Kidney (tissue), 14 donors: Measurements from ENCODE around the gene ELAPOR1. TPM values are rescaled to one million over a fixed set of nuclear protein-coding genes. Genes with fewer than 3 reads are reported as not detected.

Experiments
- DNase-seq, 5 donors: peaks; one replicate each; pipeline ENCODE4 v3.0.0-alpha.2; 2013 to 2020
- FAIRE-seq: peaks from 2 replicates; lab custom pipeline; 2012; peaks lifted over from hg19 to GRCh38; lab: Jason Lieb, UNC
- H3K27ac ChIP-seq, 2 donors: one replicate each; pipeline ENCODE4 v1.7.0; 2013; ENCODE audit warnings: low read depth in 2 of 2, low read length in 2 of 2, inconsistent platforms in 1 of 2
- H3K27me3 ChIP-seq: one replicate; pipeline ENCODE4 v1.7.1; 2013; ENCODE audit warnings: low read length, inconsistent platforms; ENCODE audit not compliant: control insufficient read depth, insufficient read depth
- H3K36me3 ChIP-seq, 3 donors: one replicate each; pipeline versions ENCODE4 v1.7.0 to v1.7.1; 2013; ENCODE audit warnings: low read length in 3 of 3, control low read depth in 1 of 3, inconsistent platforms in 1 of 3; ENCODE audit not compliant: insufficient read depth in 3 of 3, control insufficient read depth in 2 of 3
- H3K4me1 ChIP-seq, 3 donors: one replicate each; pipeline versions ENCODE4 v1.7.0 to v1.7.1; 2013; ENCODE audit warnings: low read length in 3 of 3, inconsistent platforms in 1 of 3, low read depth in 1 of 3; ENCODE audit not compliant: control insufficient read depth in 2 of 3, insufficient read depth in 2 of 3
- H3K4me3 ChIP-seq, 3 donors: one replicate each; pipeline versions ENCODE4 v1.7.0 to v1.8.1; 2013; ENCODE audit warnings: low read length in 3 of 3, control low read depth in 1 of 3, inconsistent platforms in 1 of 3
- H3K9ac ChIP-seq, 3 donors: one replicate each; pipeline versions ENCODE4 v1.7.0 to v1.7.1; 2013; ENCODE audit warnings: low read length in 3 of 3, control low read depth in 1 of 3, inconsistent platforms in 1 of 3
- H3K9me3 ChIP-seq, 3 donors: one replicate each; pipeline versions ENCODE4 v1.7.0 to v1.7.1; 2013; ENCODE audit warnings: low read length in 3 of 3, control low read depth in 1 of 3, inconsistent platforms in 1 of 3; ENCODE audit not compliant: control insufficient read depth in 2 of 3, insufficient read depth in 1 of 3
- intact Hi-C: fragments of 100-400 bp; cut with DNase I; formaldehyde crosslinking; loops from one replicate; pipeline ENCODE4 v1.11.1; 2022
- polyA plus RNA-seq: library from polyadenylated mRNA; stranded (reverse); fragments of 350-450 nt; fragmentation: Illumina TruSeq; extraction: RNeasy Lipid Tissue Mini Kit (QIAGEN cat#74804); gene quantifications from one replicate; pipeline ENCODE4 v1.2.3, GENCODE V29; 2014; ENCODE audit warnings: low read depth, low replicate concordance; ENCODE audit not compliant: insufficient read depth
- total RNA-seq: library from RNA; stranded (reverse); fragmentation: NEBNext Ultra II Directional; extraction: Animal tissue kit (Norgen Biotek cat#: 25700); gene quantifications from one replicate; pipeline ENCODE4 v1.2.1, GENCODE V29; 2021
- TF ChIP-seq, protein P1 (sequence below): IDR thresholded peaks from 3 replicates; pipeline ENCODE4 v1.5.1; 2012; ENCODE audit warnings: mild to moderate bottlenecking, moderate library complexity, borderline replicate concordance; ENCODE audit not compliant: insufficient read depth; ENCODE audit errors: extremely low read depth
- donor health status: control.
- donor health status: control.
- donor health status: control.
- donor health status: control.
- donor health status: control.
- donor health status: DM: yes; HTN: yes; CAD: no.
- donor health status: Normal renal cell carcinoma (clear cell type).

The ELAPOR1 gene
- total and polyA plus RNA-seq, 2 donors from 2014 or later = 0.28 to 1.3 TPM

DNA sequence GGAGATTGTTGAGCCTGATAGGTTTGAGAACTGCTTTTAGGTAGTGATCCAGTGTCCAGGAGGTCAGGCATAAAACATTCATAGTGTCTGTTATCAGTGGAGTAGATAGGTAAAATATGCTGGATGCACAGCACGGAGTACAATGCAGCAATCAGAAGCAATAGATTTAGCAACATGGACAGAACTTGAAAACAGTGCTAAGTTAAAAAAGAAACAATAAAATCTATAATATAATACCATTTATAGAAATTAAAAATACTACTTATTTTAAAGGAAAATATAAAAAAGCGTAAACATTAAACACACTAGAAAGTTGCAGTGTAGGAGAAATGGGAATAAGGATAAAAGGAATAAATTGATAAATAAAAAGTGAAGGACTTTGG is 34.7 kb upstream of the ELAPOR1 start:
- Histone ChIP-seq H3K27ac (no peak overlapping the region), H3K4me3 (no peak overlapping the region), H3K27me3 (no peaks in the 10 kb centered on the region), H3K9ac (no peak overlapping the region), H3K36me3 (no peaks in the 10 kb centered on the region), H3K4me1 (peaks cover 0 to 2% (median 0%) of the 10 kb centered on the region in 3 donors), H3K9me3 (no peaks in the 10 kb centered on the region)
- no peak for FAIRE-seq
- DNase-seq = no peak
- TF ChIP-seq, protein P1, sequence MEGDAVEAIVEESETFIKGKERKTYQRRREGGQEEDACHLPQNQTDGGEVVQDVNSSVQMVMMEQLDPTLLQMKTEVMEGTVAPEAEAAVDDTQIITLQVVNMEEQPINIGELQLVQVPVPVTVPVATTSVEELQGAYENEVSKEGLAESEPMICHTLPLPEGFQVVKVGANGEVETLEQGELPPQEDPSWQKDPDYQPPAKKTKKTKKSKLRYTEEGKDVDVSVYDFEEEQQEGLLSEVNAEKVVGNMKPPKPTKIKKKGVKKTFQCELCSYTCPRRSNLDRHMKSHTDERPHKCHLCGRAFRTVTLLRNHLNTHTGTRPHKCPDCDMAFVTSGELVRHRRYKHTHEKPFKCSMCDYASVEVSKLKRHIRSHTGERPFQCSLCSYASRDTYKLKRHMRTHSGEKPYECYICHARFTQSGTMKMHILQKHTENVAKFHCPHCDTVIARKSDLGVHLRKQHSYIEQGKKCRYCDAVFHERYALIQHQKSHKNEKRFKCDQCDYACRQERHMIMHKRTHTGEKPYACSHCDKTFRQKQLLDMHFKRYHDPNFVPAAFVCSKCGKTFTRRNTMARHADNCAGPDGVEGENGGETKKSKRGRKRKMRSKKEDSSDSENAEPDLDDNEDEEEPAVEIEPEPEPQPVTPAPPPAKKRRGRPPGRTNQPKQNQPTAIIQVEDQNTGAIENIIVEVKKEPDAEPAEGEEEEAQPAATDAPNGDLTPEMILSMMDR = no peak
- intact Hi-C loops = no loop called here

DNA sequence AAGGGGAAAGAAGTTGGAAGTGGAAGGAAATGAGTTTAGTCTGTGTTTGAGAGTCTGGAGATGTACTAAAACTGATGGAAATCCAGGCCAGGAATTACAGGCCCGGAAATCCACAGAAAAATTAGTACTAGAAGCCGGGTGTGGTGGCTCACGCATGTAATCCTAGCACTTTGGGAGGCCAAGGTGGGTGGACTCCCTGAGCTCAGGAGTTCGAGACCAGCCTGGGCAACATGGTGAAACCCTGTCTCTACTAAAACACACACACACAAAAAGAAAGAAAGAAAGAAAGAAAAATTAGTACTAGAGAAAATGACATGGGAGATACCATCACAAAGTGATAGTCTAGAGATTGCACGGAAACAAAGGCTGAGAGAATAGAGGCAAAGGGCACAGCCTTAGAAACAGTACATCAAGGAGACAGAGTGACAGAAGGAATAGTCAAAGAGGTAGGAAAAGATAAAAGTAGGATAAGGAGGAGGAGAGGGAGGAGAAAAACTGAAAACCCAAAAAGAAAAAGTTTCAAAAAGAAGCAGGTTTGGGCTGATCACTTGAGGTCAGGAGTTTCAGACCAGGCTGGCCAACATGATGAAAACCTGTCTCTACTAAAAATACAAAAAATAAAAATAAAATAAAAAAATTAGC is 33.4 kb upstream of the ELAPOR1 start:
- Histone ChIP-seq H3K27ac (peak overlapping the region in 1 of 2 donors; percentile 57), H3K36me3 (no peaks in the 10 kb centered on the region)
- no peak for FAIRE-seq

DNA sequence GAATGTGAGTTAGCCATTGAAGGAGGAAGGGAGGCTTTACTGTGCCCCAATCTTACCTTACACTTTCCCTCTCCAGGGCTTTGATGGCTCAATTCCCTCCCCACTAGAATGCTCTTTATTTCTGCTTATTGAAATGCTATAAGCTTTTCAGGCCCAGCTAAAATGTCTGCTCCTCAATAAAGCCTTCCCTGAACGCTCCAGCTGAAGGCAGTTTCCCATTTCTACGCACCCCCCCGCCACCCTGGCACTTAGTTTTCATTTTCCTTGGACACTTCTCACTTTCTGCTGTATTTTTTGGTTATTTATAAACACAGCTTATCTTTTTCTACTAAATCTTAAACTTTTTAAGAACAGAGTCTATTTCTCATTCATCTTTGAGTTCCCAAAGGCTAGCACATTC is 30.4 kb upstream of the ELAPOR1 start:
- intact Hi-C loops = no loop called here
- H3K27me3 ChIP-seq = no peaks in the 10 kb centered on the region
- no peak overlapping the region for H3K27ac ChIP-seq
- DNase-seq (no peak), FAIRE-seq (no peak)
- H3K9me3 ChIP-seq = no peaks in the 10 kb centered on the region
- no peak overlapping the region for H3K9ac ChIP-seq
- no peak overlapping the region for H3K4me3 ChIP-seq
- no peaks in the 10 kb centered on the region for H3K36me3 ChIP-seq
- TF ChIP-seq, protein P1 = no peak
- H3K4me1 ChIP-seq = no peaks in the 10 kb centered on the region

More for the DNA sequence above, 33.4 kb upstream of the ELAPOR1 start:
- Histone ChIP-seq H3K9me3 (no peaks in the 10 kb centered on the region), H3K4me1 (no peaks in the 10 kb centered on the region), H3K9ac (no peak overlapping the region), H3K27me3 (no peaks in the 10 kb centered on the region), H3K4me3 (no peak overlapping the region)
- TF ChIP-seq, protein P1 = no peak
- DNase-seq = no peak
- intact Hi-C loops = no loop called here

DNA sequence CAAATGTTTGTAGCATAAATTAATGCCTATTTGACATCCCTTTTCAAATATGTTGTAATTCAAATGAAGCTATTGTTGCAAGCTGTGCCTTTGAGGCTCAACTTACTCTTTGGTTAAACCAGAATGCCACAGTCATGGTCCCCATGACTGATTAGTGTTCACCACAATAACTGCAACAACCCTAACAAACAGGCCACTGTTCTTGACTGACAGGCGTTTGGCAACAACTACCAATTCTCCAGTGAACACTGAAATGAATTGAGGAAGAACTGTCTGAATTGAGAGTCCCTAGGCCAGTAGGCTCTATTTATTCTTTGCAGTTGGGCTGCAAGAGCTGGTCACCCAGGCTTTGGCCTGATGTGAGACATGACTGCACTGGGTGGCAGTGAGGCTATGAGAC is 30.0 kb upstream of the ELAPOR1 start:
- Histone ChIP-seq H3K4me1 (no peaks in the 10 kb centered on the region), H3K4me3 (no peak overlapping the region), H3K9ac (no peak overlapping the region), H3K36me3 (no peaks in the 10 kb centered on the region), H3K27me3 (no peaks in the 10 kb centered on the region), H3K27ac (no peak overlapping the region), H3K9me3 (no peaks in the 10 kb centered on the region)
- DNase-seq = no peak
- TF ChIP-seq, protein P1 = no peak
- FAIRE-seq = no peak
- intact Hi-C loops = no loop called here
